Measurements from ENCODE around the gene CHERP.

DNA sequence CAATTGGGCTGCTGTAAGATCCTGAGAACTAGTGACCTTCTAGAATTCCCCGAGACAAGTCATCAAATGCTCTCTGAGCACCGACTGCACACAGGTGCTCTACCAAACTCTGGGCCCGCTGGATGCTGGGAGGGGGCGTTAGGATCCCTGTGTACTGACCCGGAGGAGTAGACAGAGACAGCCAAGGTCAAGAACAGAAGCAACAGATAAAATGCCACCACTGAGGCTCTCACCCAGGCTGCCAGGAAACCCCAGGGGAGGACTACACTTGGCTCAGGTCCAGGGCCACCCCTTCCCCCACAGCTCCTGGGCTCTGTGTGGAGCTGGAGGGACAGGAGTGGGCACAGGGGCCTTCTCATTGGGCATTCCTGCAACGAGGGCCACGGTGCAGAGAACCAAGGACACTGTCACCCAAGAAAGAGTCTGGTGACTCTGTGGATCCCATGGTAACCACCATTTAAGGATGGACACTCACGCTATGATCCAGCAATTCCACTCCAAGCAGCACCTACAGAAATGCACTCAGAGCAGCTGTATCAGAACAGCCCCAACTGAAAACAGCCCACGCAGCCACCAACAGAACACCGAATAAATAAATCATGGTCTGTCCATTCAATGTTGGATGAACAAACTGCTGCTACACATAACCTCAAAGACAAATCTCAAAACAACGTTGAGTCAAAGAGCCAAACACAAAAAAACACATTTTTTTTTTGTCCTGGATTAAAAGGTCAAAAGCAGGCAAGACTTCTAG is 46.8 kb upstream of the CHERP start:
- TF ChIP-seq GATA2 (IDR thresholded peaks at IDR 0.05; ENCODE audit: low read depth, low read length): no peak
- no peak for TF ChIP-seq GATA3 (IDR thresholded peaks at IDR 0.05; ENCODE audit: low read depth, low read length)

Measured in SH-SY5Y (cell line).